CD4-positive, alpha-beta T cell treated with Interleukin-2 at 100 ng/mL for 4 hours (primary cell): Measurements from ENCODE around the gene FAM241A.
"Not testable (repeated sequence)": the region's sequence is repeated elsewhere in the genome, so short reads cannot be mapped to it uniquely, and the experiment has no call there.

ENCODE experiments used
- DNase-seq: peaks from one replicate; pipeline ENCODE4 v3.0.0-alpha.2; 2020; ENCODE audit warnings: low spot score

FAM241A gene

DNA sequence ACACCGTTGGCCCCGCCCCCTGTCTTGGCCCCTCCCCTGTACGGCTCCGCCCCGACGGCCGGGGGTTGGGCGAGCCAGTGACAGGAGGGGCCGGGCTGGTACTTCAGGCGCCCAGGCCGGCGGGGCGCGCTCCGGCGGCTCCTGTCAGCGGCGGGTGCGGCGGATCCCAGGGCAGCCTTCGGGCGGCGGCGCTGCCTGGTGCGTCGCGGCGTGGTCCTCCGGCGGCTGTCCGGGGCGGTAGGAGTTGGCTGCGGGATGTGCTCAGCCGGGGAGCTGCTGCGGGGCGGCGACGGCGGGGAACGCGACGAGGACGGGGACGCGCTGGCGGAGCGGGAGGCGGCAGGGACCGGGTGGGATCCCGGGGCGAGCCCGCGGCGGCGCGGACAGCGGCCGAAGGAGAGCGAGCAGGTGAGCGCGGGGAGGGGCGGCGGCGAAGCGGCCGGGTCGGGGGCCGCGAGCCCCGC, at the start of gene FAM241A:
Gene FAM241A (plus strand): TSS at position 129 of the 464 bp plus-strand sequence. CDS start 127 bp downstream, at position 256.
- DNase-seq = peak; percentile 91

DNA sequence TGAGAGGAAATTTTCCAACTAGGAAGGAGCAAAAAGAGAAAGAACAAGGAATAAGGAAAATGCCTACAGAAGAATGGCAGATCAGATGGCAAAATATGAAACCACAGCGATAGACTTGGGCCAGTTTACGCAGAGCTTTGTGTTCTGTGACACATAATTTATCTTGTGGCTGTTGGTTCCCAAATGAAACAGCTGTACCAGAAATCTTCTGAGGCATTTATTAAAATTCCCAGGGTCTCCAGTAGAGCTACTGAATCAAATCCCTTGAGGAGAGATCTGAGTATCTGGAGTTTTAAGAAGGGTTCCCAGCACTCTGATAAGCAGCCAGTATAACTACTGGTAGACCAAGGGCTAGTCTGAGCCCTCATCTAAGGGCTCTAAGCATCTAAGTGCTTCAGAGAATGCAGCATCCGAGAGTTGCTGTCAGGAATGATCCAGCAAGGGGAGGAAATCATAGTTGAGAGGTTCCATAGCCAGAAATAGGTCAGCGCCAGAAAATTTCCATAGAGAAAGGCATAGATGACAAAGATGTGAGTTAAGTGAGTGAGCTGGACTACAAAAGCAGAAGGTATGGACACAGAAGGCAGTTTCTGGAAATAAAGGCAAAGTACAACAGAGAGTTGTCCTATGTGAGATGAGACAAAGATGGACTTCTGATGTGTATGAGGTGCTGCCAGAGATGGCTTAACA, 46.3 kb upstream of the FAM241A start:
- no peak for DNase-seq

DNA sequence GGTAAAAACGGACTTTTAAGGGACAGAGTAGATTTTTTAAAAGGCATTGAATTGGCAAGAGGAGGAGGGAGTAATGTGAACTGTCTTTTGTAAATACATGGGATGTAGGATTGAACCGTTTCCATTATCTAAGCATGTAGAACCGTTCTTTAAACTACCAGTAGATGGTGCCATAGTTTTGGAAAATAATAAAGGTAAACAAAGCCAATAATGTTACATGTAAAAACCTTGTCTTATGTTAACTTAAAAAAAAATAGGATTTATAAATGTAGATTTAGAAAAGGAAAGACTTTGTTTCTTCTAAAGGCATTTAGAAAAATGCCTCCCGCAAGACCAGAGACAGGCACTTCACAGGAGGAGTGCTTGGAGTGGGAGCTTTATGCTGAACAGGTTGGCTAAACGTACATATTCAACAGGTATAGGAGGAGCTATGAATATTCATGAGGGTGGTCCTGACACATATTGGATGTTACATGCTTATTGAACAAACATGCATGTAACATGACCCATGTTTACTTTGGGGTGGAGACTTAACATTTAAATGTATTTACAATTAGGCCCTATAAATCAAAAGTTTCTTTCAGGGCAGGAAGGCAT, 45.5 kb upstream of the FAM241A start:
- peak; percentile 62 for DNase-seq

DNA sequence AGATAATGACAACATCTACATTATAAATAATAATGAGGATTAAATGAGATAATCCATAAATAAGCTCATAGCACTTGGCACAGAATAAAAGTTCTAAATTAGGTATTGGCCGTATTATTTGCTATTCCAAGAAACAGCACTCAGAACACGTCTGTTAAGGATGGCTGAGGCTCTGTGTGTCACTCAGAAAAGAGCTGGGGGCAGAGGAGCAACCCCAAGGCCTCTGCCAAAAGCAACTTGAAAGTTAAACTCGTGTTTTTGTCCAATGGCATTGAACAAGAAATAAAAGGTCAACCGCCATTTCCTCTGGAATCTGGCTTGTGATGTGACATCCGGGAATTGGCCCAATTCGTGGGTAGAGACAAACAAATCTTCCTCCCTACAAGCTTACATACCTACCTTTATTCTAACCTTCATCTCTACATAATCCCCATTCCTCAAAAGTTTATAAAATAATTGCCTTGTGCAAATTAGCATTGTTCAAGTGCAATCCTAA, 42.3 kb upstream of the FAM241A start:
- no peak for DNase-seq

DNA sequence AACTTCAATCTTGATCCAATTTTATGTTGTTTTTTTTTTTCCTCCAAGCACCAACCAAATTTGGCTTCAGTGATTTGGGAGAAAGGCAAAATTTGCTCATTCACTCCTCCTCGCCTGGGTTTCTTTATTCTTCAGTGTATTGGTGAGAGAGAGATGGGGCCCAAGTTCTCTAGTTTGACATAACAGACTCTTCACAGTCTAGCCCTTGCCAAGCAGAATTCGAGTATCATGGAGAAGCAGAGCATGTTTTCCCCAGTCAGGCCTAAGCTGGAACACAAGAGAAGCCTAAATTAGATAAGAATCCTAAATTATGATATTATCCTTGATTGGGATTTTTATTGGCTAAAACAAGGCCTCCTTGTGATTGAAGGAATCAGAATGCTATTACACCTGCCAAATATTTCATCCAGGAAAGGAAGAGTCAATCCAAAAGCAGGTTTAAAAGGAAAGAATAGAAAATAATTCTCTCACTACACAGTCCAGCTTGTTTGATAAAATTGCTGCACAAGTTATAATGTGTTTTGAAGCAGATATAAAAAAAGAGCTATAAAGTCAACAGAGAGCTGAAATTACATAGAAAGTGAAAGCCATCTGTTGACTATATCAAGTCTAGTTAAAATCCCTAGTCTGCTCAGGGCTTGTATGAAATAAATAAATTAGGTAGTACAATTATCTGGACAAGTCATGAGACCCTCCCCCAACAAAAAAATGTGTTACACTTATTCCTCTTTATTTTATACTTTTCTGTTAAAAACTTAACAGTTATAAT, 39.9 kb upstream of the FAM241A start:
- DNase-seq = no peak

DNA sequence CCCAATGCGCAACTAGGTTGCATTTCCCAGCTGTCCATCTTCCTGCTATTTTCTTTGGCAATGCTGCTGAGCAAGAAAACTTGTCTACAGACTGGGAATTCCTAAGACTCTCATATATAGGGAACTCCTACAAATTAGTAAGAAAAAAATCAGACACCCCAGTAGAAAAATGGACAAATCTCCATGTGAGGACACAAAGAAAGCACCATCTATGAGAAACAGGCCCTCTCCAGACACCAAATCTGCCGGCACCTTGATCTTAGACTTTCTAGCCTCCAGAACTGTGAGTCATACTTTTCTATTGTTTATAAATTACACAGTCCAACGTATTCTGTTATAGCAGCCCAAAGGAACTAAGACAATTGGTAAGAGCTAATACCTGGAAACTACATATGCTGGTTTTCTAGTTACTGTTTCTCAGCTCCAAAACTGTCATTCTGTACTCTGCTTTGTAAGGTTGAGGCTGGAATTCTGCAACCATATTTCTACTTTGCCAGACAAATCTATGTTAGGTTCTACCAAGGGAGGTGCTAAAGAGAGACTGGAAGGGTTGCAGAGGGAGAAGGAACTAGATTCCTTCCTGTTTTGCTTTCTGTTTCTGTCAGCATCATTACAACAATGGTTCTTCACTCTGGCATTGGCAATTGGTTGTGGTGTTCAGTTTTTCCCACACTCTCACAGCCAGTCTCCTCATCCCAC, 35.7 kb upstream of the FAM241A start:
- DNase-seq = no peak

DNA sequence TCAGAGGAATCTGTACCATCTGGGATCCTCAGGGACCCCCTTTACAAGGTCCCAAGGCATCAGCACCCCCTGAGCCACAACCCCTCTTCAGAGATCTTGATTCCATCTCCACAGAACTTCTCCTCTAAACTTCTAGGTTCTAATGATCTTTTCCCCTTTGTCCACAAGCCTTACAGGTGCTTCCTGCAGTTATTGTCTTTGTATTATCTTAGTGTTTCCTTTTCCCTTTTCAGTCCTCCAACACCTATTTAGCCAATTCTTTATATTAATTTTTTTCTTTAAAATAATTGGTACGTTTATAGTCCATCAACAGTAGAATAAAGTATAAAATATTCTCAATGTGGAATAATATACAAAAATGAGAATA, 35.2 kb upstream of the FAM241A start:
- no peak for DNase-seq

DNA sequence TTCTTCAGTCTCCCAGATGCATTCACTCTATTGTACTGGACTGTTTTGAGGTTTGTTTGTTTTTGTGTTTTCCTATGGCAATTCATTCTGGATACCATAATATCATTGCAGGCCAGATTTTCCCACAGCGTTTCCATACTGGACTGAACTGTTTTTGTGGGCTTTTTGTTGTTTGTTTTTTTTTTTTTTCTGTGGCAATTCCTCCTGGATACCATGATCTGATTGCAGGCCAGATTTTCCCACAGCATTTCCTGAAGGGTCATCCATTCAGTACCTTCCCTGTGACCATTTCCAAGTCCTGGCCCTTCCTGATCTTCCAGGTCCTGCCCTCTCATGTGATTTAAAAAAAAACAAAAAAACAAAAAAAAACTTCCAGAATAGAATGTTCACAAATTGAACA, 33.9 kb upstream of the FAM241A start:
- DNase-seq = no peak

DNA sequence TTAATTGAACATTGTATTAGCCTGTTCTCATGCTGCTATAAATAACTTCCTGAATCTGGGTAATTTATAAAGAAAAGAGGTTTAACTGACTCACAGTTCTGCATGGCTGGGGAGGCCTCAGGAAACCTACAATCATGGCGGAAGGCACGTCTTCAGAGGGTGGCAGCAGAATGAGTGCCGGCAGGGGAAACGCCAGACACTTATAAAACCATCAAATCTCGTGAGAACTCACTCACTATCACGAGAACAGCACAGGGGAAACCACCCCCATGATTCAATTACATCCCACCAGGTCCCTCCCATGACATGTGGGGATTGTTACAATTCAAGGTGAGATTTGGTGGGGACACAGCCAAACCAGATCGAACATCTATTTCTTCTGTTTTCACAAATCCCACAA, 33.2 kb upstream of the FAM241A start:
- DNase-seq = not testable (repeated sequence)

DNA sequence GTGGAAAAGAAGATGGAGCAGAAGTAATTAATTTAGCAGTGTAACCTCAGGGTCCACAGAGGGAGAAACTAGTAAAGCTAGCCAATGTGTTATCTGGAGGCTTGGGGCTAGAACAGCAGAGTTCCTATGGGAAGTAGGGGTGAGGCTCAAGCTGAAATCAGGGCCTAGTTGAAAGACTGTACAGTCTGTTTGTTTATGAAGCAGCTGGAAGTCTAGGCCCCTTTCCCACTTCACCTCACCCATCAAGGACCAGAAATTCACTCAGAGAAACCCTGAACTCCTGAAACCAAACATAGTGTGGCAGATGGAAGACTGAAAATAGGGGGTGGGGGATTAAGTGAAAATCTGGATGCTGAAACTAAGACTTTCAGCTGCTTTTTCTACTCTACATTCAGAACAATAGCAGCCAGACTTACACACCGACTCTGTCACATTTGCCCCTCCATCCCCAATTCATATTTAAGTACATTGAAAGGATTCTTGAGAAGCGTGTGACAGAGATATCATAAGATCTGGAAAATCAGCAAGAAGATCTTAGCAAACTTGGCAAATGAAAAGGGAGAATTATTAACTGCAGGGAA, 32.6 kb upstream of the FAM241A start:
- DNase-seq = no peak

DNA sequence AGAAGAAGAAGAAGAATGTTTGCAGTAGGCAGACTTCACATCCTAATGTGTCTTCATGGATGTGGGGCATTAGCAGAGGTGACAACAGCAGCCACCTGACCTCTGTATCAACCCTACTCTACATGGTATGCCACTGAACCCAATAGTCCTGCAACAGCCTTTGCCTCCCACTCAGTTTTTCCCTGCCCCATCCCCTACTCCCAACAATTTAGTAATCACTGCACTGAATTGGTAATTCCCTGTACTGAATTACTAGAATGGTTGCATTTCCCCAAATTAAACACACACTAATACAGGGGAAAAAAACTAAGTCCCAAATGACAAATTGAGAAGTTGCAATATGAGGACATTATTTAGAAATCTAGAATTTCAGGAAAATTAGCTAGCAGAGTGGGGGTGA, 31.4 kb upstream of the FAM241A start:
- DNase-seq = no peak

DNA sequence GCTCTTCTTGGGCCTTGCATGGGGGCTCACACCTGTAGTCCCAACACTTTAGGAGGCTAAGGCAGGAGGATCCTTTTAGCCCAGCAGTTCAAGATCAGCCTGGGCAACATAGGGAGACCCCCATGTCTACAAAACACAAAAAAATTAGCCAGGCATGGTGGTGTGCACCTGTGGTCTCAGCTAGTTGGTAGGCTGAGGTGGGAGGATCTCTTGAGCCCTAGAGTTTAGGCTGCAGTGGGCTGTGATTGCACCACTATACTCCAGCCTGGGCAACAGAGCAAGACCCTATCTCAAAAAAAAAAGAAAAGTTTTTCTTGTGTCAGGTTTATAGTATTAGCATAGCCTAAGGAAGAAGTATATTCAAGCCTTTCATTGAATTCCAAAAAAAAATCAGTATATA, 30.8 kb upstream of the FAM241A start:
- DNase-seq = no peak

DNA sequence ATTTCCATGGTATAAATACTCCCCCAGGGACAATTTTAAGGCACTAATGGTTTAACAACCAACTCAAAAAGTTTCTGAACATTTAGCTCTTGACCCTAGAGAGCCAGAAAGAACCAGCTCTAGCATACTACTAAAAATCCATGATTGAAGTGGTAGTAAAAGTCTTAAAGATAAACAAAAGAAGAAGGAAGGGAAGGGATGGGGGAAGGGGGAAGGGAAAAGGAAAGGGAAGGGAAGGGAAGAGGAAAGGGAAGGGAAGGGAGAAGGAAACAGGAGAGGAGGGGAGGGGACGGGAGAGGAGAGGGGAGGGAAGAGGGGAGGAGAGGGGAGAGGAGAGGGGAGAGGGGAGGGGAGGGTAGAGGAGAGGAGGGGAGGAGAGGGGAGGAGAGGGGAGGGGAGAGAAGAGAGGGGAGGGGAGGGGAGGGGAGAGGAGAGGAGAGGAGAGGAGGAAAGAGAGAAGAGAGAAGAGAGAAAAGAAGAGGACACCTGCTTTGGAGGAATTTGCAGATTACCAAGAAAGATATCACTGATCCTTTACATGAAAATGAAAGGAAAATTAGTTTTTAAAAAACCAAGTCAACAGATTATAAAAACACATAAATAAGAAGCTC, 26.4 kb upstream of the FAM241A start:
- DNase-seq = no peak

DNA sequence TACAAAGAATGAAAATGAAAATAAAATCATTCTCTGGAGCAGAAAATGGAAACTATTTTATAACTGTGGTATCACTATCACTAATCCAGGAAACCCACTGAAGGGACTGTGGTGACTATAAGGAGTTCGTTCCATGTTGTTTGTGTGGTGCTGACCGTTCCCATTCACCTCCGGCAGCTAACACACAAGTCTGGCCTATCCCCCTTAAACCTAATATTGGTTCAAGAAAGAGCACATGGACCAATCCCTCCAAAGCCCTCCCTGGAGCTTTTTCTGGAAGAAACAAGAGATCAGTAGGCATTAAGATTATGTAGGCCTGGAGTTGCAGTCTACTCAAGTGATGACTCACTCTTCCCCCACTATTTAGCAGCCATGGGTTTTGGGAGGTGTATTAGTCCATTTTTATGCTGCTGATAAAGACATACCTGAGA, 25.9 kb upstream of the FAM241A start:
- no peak for DNase-seq

DNA sequence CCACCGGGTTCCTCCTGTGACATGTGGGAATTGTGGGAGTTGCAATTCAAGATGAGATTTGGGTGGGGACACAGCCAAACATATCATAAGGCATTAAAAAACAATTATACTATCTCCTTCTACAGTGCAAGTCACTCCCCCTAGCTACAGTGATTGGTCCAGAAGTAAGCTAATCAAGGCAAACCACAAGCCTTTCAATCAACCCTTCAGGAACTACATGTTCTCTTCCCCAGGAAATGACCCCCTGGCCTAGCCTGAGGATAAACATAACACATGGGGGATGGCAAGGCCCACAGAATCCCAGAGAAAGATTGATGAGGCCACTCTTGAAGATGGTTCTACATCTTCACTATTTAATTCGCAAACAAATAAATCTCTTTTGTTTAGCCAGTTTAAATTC, 25.2 kb upstream of the FAM241A start:
- no peak for DNase-seq

DNA sequence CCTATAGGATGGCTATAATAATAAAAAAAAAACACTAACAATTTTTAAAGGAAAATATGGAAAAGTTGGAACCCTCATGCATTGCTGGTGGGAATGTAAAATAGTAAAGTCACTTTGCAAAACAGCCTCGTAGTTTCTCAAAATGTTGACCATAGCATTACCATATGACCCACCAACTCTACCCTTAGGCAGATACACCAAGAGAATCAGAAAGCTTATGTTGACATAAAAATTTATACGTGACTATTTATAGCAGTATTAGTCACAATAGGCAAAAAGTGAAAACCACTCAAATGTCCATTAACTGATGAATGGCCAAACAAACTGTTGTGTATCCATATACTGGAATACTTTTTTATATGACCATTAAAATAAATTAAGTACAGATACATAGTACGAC, 19.8 kb upstream of the FAM241A start:
- DNase-seq = no peak

DNA sequence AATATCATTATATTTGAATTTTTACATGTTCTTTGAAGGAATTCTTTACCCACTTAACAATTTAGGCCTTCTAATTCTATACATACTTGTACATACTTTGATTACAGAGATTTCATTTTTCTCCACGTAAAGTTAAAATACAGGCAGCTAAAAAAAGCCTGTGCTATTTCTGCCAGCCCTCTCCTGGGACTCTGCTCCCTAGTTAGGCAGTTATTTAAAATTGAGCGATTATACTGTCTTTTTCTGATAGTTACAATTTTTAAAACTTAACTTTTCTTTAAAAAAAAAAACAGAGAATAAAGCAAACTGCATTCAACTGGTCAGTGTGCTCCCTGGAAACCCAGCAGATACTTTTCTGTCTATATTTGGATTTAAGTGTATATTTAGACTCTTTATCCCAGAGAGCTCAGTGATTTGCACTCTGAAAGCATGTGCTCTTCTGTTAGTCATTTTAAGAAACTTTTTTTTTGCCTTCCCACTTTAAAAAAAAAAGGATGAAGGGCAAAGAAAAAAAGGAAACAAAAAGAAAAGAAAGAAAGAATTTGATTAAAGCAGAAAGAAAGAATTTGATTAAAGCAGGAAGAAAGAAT, 18.1 kb upstream of the FAM241A start:
- DNase-seq = no peak

DNA sequence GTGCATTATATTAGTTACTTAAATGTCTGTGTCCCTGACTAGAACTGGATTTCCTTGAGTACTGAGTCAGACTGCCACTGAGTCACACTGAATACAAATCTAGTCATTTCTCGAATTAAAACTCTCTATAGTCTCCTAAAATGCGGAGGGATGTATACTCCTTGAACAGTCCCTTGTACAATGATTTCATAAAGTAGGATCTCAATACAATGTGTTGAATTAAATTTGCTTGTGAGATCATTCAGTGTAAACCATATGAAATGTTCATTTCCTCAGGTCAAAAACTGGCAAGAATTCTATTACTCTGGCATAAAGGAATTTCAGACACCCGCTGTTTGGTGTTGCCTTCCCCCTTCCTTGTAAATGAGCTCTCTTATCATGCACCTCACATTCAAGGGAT, 17.5 kb upstream of the FAM241A start:
- no peak for DNase-seq

DNA sequence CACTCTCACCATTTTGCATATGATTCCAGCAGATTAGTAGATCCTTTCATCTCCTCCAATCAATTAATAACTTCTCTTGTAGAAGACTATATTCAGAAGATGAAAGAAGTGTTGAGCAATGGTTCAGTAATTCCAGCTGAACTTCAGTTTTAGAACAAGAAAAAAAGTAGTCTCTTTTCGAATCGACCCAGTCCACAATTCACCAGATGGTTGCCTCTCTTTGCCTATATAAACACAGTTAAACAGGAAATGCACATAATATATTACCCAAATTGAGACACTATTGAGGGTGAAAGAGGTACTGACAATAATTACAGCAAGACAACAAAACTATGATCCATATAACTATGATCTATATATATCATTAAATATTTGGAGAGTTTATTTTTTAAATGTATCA, 16.8 kb upstream of the FAM241A start:
- no peak for DNase-seq

DNA sequence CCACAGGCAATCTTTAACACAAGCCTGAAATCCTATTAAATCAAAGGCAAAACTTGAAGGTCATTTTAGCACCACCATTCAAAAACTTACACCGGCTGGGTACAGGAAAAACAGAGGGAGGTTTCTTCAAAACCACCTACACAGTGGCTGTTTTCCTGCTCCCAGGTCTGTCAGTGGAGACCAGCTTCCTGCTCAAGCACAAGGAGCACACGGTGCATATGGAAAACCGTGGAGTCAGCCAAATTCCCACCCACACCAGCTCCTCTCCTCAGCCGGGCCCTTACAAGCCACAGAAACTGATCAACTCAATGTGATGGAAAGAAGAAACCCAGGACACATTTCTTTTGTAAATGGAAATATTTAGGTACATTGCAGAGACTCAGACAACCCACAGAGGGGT, 14.3 kb upstream of the FAM241A start:
- no peak for DNase-seq

DNA sequence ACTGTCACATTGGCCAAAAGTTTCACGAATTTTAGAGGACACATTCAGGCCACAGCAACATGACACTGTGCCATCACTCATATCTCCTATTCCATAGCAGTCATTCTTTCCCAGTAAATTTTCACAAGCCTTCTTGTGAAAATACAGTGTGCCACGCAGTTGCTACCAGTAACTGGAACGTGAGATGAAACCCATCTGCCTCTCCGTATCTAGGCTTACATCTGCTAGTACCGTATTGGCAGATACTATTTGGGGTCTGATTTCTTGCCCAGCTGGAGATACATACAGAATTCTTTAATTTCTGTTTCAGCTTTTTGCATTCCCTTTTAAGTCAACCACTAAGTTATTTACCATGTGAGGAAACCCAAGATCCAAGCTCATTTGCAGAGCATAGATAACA, 8.7 kb upstream of the FAM241A start:
- DNase-seq = no peak
